GM23338 (cell line): ENCODE measurements around the gene KHSRP. TPM values are rescaled to one million over a fixed set of nuclear protein-coding genes. Genes with fewer than 3 reads are reported as not detected.

Experiments
- ATAC-seq: fragments of 200-7000 bp; cut with Tn5 transposase; 3 replicates; pipeline ENCODE4 v1.9.1; 2020
- DNase-seq: peaks from one replicate; pipeline ENCODE4 v3.0.0-alpha.2; 2015; ENCODE audit warnings: low spot score
- H2AFZ ChIP-seq: fragments of 200-600 bp; sonication (generic); 2 replicates; pipeline ENCODE4 v1.8.0; 2016; ENCODE audit warnings: antibody characterized with exemption, mild to moderate bottlenecking, moderate library complexity
- H3F3A ChIP-seq: fragments of 200-600 bp; sonication (generic); replicated peaks from 2 replicates; pipeline ENCODE4 v1.8.0; 2017; ENCODE audit warnings: antibody characterized with exemption, mixed run types, low read depth
- H3K27ac ChIP-seq: fragments of 200-600 bp; sonication (generic); 2 replicates; pipeline ENCODE4 v1.6.1; 2016; ENCODE audit warnings: low read depth
- H3K27me3 ChIP-seq: fragments of 200-600 bp; sonication (generic); 2 replicates; pipeline ENCODE4 v1.8.0; 2016; ENCODE audit warnings: mild to moderate bottlenecking, mixed run types, moderate library complexity; ENCODE audit not compliant: insufficient read depth
- H3K36me3 ChIP-seq: fragments of 200-600 bp; sonication (generic); 2 replicates; pipeline ENCODE4 v1.8.0; 2016; ENCODE audit warnings: mild to moderate bottlenecking; ENCODE audit not compliant: insufficient read depth
- H3K4me1 ChIP-seq: fragments of 200-600 bp; sonication (generic); 2 replicates; pipeline ENCODE4 v1.8.0; 2016; ENCODE audit warnings: mild to moderate bottlenecking, moderate library complexity; ENCODE audit not compliant: insufficient read depth
- H3K4me2 ChIP-seq: fragments of 200-600 bp; sonication (generic); 2 replicates; pipeline ENCODE4 v1.7.1; 2017; ENCODE audit warnings: mixed run types
- H3K4me3 ChIP-seq: fragments of 200-600 bp; sonication (generic); 2 replicates; pipeline ENCODE4 v1.6.1; 2016; ENCODE audit warnings: mixed run types
- H3K79me2 ChIP-seq: fragments of 200-600 bp; sonication (generic); replicated peaks from 2 replicates; pipeline ENCODE4 v1.8.0; 2017; ENCODE audit warnings: mild to moderate bottlenecking; ENCODE audit not compliant: insufficient read depth
- H3K9me2 ChIP-seq: fragments of 200-600 bp; sonication (generic); 2 replicates; pipeline ENCODE4 v1.8.0; 2017; ENCODE audit not compliant: insufficient read depth
- H4K20me1 ChIP-seq: fragments of 200-600 bp; sonication (generic); replicated peaks from 2 replicates; pipeline ENCODE4 v1.8.0; 2017; ENCODE audit warnings: mild to moderate bottlenecking; ENCODE audit not compliant: insufficient read depth
- H3K27ac Mint-ChIP-seq: 2 replicates; pipeline ENCODE4 v1.8.0; 2020; ENCODE audit warnings: inconsistent platforms, mild to moderate bottlenecking, moderate library complexity, mixed read lengths
- H3K27me3 Mint-ChIP-seq: 3 replicates; pipeline ENCODE4 v1.8.0; 2022; ENCODE audit warnings: low read depth, mild to moderate bottlenecking, moderate library complexity, mixed read lengths, inconsistent platforms; ENCODE audit not compliant: insufficient read depth, poor library complexity
- H3K36me3 Mint-ChIP-seq: 3 replicates; pipeline ENCODE4 v1.8.0; 2021; ENCODE audit warnings: low read depth, mild to moderate bottlenecking, inconsistent platforms, moderate library complexity, mixed read lengths
- H3K4me1 Mint-ChIP-seq: 3 replicates; pipeline ENCODE4 v1.8.0; 2020; ENCODE audit warnings: mild to moderate bottlenecking, inconsistent platforms, mixed read lengths
- H3K4me3 Mint-ChIP-seq: 3 replicates; pipeline ENCODE4 v1.8.0; 2021; ENCODE audit warnings: moderate library complexity, mild to moderate bottlenecking, inconsistent platforms, mixed read lengths
- H3K9me3 Mint-ChIP-seq: 3 replicates; pipeline ENCODE4 v1.8.0; 2020; ENCODE audit warnings: moderate library complexity, mild to moderate bottlenecking, inconsistent platforms, mixed read lengths
- JUNB ChIP-seq: IDR thresholded peaks from one replicate; pipeline ENCODE4 v1.6.1; 2016; ENCODE audit warnings: antibody characterized with exemption; ENCODE audit not compliant: unreplicated experiment
- NANOG ChIP-seq: IDR thresholded peaks from 2 replicates; pipeline ENCODE4 v1.6.1; 2016; ENCODE audit warnings: antibody characterized with exemption, borderline replicate concordance
- POLR2AphosphoS5 ChIP-seq: IDR thresholded peaks from 2 replicates; pipeline ENCODE4 v1.6.1; 2016; ENCODE audit warnings: antibody characterized with exemption, low read depth
- polyA plus RNA-seq: library from polyadenylated mRNA; unstranded; fragments of >200 nt; fragmentation: Nextera tagmentation; extraction: Ambion mirVana; gene quantifications from 2 replicates; pipeline ENCODE4 v1.2.1, GENCODE V29; 2016
- total RNA-seq: library from RNA; depleted of rRNA; stranded (reverse); fragments of >200 nt; shearing (Covaris generic); gene quantifications from 2 replicates; pipeline ENCODE4 v1.2.3, GENCODE V29; 2014
- TF ChIP-seq, protein P1 (sequence below): IDR thresholded peaks from 2 replicates; pipeline ENCODE4 v1.6.1; 2016; ENCODE audit warnings: antibody characterized with exemption
- TF ChIP-seq, protein P2 (sequence below), 2 experiments: fragments of 200-600 bp in 1 of 2; sonication (generic) in 1 of 2; conservative IDR thresholded peaks; 2 replicates each; pipeline versions ENCODE4 v1.5.1 to v1.6.1; 2016 to 2017; ENCODE audit warnings: antibody characterized with exemption in 2 of 2, low read depth in 2 of 2, mild to moderate bottlenecking in 2 of 2, moderate library complexity in 1 of 2
- TF ChIP-seq, protein P3 (sequence below): fragments of 250-450 bp; sonication (Bioruptor Pico); IDR thresholded peaks from 2 replicates; pipeline ENCODE4 v1.5.0; 2020; ENCODE audit warnings: mild to moderate bottlenecking, moderate library complexity

Gene KHSRP
- total and polyA plus RNA-seq, 2 experiments from 2014 or later = 129 to 359 TPM

DNA sequence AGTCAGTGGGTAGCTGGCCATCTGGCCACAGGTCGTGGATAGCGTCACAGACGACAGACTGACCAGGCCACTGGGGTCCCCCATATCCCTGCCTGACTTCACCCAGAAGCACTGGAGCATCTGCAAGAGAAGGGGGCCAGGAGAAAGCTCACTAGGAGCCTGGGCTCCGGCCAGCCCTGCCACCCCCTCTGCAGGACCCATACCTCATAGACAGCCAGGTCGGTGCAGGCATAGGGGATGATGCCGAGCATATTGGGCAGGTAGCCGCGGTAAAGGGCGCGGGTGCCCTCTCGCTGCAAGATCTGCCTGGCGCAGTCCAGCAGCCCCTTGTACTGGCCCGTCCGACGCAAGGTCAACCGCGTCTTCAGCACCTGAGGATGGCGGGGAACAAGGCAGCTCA lies 2.5 kb upstream of the KHSRP start:
- Histone ChIP-seq H3K4me3 (no peak overlapping the region), H2AFZ (no peak overlapping the region), H3K36me3 (peaks cover 3% of the 10 kb centered on the region; the same call in 1 of the 2 replicates), H3K9me2 (peaks cover 7% of the 10 kb centered on the region; the same call in 1 of the 2 replicates), H3K27ac (no peak overlapping the region), H3K4me2 (no peak overlapping the region), H3K4me1 (peaks cover 8% of the 10 kb centered on the region; the same call in 1 of the 2 replicates), H3K27me3 (no peaks in the 10 kb centered on the region), H4K20me1 (peaks cover 13% of the 10 kb centered on the region), H3F3A (0 out of 2 replicates have a peak, but pooled peaks cover under 1% of the 10 kb centered on the region), H3K79me2 (peaks cover 20% of the 10 kb centered on the region)
- H3K27ac Mint-ChIP-seq = no peak overlapping the region
- TF ChIP-seq, protein P1, sequence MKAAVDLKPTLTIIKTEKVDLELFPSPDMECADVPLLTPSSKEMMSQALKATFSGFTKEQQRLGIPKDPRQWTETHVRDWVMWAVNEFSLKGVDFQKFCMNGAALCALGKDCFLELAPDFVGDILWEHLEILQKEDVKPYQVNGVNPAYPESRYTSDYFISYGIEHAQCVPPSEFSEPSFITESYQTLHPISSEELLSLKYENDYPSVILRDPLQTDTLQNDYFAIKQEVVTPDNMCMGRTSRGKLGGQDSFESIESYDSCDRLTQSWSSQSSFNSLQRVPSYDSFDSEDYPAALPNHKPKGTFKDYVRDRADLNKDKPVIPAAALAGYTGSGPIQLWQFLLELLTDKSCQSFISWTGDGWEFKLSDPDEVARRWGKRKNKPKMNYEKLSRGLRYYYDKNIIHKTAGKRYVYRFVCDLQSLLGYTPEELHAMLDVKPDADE = no peak
- no peak for TF ChIP-seq POLR2AphosphoS5
- no peak for TF ChIP-seq JUNB
- no peak for TF ChIP-seq NANOG
- ATAC-seq (no peak), DNase-seq (no peak)
- H3K4me3 Mint-ChIP-seq = no peak overlapping the region
- peaks cover 12% of the 10 kb centered on the region for H3K4me1 Mint-ChIP-seq
- peaks cover 9% of the 10 kb centered on the region for H3K9me3 Mint-ChIP-seq
- H3K36me3 Mint-ChIP-seq = peaks cover 28% of the 10 kb centered on the region
- H3K27me3 Mint-ChIP-seq = peaks cover 17% of the 10 kb centered on the region

DNA sequence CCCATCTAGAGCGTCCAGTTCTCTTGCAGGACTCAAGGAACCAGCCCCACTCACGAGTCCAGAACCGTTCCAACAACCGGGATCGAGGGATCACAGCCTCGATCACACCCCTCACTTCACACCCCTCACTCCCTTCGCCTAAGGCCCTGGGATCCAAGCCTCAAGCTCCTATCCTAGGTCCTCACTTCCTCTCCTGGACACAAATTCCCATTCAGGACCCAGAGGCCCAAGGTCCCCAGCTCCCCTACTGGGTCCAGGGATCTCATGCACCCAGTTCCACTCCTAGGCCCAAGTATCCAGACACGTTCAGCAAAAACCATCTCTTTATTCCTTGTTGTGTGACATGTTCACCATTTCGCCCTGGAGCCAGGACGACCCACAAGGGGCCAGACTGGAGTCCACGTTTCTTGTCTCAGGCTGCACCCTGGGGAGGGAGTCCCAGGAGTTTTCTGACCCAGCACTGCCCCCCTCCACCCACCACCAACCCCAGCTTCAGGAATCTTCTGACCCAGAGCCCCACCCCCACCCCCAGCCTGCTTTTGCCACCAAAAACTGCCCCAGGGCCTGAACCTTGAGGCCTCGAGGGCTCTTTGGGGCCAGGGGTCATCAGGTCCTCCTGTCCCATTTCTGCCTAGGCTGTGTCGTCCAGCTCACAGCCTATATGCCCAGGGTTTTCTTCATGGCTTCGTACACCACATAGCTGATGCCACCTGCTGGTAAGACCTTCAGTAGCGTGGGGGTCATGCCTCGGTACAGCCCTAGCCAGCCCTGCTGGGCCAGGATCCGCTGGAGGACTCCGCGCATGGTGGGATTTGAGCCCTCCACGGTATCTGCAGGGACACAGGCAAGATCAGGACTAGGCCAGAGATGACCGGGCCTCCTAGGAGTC lies 1.4 kb upstream of the KHSRP start:
- Histone ChIP-seq H3K27ac (no peak overlapping the region), H3K36me3 (peaks cover 9% of the 10 kb centered on the region; the same call in 1 of the 2 replicates), H3K4me1 (peaks cover 8% of the 10 kb centered on the region; the same call in 1 of the 2 replicates), H2AFZ (no peak overlapping the region), H4K20me1 (peaks cover 25% of the 10 kb centered on the region), H3F3A (0 out of 2 replicates have a peak, but pooled peaks cover 4% of the 10 kb centered on the region), H3K9me2 (peaks cover 7% of the 10 kb centered on the region; the same call in 1 of the 2 replicates), H3K4me2 (no peak overlapping the region), H3K79me2 (peaks cover 32% of the 10 kb centered on the region), H3K27me3 (no peaks in the 10 kb centered on the region), H3K4me3 (no peak overlapping the region)
- ATAC-seq (no peak), DNase-seq (no peak)
- H3K27me3 Mint-ChIP-seq = peaks cover 17% of the 10 kb centered on the region
- 0 out of 2 replicates have a peak overlapping the region, but pooled peaks have one; percentile 44 for H3K27ac Mint-ChIP-seq
- peaks cover 13% of the 10 kb centered on the region for H3K4me1 Mint-ChIP-seq
- TF ChIP-seq, protein P2, sequence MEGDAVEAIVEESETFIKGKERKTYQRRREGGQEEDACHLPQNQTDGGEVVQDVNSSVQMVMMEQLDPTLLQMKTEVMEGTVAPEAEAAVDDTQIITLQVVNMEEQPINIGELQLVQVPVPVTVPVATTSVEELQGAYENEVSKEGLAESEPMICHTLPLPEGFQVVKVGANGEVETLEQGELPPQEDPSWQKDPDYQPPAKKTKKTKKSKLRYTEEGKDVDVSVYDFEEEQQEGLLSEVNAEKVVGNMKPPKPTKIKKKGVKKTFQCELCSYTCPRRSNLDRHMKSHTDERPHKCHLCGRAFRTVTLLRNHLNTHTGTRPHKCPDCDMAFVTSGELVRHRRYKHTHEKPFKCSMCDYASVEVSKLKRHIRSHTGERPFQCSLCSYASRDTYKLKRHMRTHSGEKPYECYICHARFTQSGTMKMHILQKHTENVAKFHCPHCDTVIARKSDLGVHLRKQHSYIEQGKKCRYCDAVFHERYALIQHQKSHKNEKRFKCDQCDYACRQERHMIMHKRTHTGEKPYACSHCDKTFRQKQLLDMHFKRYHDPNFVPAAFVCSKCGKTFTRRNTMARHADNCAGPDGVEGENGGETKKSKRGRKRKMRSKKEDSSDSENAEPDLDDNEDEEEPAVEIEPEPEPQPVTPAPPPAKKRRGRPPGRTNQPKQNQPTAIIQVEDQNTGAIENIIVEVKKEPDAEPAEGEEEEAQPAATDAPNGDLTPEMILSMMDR (conservative IDR thresholded peaks at IDR 0.05; ENCODE audit: low read depth in 2 of 2) = peak; percentile 43 to 60; a peak in 3 of 4 replicates
- TF ChIP-seq, protein P3, sequence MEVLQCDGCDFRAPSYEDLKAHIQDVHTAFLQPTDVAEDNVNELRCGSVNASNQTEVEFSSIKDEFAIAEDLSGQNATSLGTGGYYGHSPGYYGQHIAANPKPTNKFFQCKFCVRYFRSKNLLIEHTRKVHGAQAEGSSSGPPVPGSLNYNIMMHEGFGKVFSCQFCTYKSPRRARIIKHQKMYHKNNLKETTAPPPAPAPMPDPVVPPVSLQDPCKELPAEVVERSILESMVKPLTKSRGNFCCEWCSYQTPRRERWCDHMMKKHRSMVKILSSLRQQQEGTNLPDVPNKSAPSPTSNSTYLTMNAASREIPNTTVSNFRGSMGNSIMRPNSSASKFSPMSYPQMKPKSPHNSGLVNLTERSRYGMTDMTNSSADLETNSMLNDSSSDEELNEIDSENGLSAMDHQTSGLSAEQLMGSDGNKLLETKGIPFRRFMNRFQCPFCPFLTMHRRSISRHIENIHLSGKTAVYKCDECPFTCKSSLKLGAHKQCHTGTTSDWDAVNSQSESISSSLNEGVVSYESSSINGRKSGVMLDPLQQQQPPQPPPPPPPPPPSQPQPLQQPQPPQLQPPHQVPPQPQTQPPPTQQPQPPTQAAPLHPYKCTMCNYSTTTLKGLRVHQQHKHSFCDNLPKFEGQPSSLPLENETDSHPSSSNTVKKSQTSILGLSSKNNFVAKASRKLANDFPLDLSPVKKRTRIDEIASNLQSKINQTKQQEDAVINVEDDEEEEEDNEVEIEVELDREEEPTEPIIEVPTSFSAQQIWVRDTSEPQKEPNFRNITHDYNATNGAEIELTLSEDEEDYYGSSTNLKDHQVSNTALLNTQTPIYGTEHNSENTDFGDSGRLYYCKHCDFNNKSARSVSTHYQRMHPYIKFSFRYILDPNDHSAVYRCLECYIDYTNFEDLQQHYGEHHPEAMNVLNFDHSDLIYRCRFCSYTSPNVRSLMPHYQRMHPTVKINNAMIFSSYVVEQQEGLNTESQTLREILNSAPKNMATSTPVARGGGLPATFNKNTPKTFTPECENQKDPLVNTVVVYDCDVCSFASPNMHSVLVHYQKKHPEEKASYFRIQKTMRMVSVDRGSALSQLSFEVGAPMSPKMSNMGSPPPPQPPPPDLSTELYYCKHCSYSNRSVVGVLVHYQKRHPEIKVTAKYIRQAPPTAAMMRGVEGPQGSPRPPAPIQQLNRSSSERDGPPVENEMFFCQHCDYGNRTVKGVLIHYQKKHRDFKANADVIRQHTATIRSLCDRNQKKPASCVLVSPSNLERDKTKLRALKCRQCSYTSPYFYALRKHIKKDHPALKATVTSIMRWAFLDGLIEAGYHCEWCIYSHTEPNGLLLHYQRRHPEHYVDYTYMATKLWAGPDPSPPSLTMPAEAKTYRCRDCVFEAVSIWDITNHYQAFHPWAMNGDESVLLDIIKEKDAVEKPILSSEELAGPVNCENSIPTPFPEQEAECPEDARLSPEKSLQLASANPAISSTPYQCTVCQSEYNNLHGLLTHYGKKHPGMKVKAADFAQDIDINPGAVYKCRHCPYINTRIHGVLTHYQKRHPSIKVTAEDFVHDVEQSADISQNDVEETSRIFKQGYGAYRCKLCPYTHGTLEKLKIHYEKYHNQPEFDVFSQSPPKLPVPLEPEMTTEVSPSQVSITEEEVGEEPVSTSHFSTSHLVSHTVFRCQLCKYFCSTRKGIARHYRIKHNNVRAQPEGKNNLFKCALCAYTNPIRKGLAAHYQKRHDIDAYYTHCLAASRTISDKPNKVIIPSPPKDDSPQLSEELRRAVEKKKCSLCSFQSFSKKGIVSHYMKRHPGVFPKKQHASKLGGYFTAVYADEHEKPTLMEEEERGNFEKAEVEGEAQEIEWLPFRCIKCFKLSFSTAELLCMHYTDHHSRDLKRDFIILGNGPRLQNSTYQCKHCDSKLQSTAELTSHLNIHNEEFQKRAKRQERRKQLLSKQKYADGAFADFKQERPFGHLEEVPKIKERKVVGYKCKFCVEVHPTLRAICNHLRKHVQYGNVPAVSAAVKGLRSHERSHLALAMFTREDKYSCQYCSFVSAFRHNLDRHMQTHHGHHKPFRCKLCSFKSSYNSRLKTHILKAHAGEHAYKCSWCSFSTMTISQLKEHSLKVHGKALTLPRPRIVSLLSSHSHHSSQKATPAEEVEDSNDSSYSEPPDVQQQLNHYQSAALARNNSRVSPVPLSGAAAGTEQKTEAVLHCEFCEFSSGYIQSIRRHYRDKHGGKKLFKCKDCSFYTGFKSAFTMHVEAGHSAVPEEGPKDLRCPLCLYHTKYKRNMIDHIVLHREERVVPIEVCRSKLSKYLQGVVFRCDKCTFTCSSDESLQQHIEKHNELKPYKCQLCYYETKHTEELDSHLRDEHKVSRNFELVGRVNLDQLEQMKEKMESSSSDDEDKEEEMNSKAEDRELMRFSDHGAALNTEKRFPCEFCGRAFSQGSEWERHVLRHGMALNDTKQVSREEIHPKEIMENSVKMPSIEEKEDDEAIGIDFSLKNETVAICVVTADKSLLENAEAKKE (CRISPR knock-in tag) = no peak
- H3K9me3 Mint-ChIP-seq = peaks cover 9% of the 10 kb centered on the region
- peak overlapping the region; percentile 70 for H3K4me3 Mint-ChIP-seq
- H3K36me3 Mint-ChIP-seq = peaks cover 40% of the 10 kb centered on the region
